ENCODE measurements around the gene CDCP1.

DNA sequence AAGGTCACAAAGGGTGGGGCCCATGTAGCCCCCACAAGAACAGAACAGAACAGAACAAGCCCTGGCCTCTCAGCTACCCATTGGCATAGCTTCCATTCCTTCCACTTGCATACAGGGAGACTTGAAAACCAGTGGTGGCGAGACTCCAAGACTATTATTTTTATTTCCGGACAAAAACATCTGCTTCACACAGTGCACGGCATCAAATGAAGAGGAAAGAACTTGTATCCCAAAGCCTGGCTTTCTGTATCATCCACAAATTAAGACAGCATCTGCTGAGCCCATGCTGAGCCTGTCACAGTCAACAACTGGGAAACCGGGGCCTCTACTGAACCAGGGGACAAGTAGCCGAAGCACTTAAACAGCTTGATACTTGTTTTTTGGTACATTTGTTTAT, 64.0 kb downstream of the CDCP1 start:
- TF ChIP-seq CTCF (IDR thresholded peaks at IDR 0.05), result no peak
- no peak for TF ChIP-seq POLR2AphosphoS5 (IDR thresholded peaks at IDR 0.05)
- no peak for TF ChIP-seq POLR2A (IDR thresholded peaks at IDR 0.05)
- no peak for TF ChIP-seq EP300 (IDR thresholded peaks at IDR 0.05)

All from upper lobe of left lung (tissue), 4 donors.